Hematopoietic multipotent progenitor cell treated with erythropoietin and hydrocortisone succinate and interleukin-3 and kit ligand, for 4 days (in vitro differentiated cells): ENCODE results near the gene SDCBP2.
"Not testable (repeated sequence)": the region's sequence is repeated elsewhere in the genome, so short reads cannot be mapped to it uniquely, and the experiment has no call there.

Experiments used
- DNase-seq: peaks from one replicate; pipeline ENCODE4 v3.0.0-alpha.2; 2015

SDCBP2 gene

GRCh38 chr20:1357921-1358671, 29.2 kb upstream of the SDCBP2 start:
- DNase-seq: peak; percentile 59

DNA sequence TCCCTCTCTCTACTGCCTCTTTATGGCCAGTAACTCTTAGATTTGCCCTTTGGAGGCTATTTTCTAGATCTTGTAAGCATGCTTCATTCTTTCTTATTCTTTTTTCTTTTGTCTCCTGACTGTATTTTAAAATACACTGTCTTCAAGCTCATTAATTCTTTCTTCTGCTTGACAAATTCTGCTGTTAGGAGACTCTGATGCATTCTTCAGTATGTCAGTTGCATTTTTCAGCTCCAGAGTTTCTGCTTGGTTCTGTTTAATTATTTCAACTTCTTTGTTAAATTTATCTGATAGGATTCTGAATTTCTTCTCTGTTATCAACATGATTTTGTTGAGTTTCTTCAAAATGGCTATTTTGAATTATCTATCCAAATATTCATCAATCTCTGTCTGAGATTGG, 25.0 kb upstream of the SDCBP2 start:
- no peak for DNase-seq

- DNase-seq: peak; percentile 54
Measured at GRCh38 chr20:1346315-1346969, 17.5 kb upstream of the SDCBP2 start.

GRCh38 chr20:1345756-1346093, 16.8 kb upstream of the SDCBP2 start:
- no peak for DNase-seq

DNA sequence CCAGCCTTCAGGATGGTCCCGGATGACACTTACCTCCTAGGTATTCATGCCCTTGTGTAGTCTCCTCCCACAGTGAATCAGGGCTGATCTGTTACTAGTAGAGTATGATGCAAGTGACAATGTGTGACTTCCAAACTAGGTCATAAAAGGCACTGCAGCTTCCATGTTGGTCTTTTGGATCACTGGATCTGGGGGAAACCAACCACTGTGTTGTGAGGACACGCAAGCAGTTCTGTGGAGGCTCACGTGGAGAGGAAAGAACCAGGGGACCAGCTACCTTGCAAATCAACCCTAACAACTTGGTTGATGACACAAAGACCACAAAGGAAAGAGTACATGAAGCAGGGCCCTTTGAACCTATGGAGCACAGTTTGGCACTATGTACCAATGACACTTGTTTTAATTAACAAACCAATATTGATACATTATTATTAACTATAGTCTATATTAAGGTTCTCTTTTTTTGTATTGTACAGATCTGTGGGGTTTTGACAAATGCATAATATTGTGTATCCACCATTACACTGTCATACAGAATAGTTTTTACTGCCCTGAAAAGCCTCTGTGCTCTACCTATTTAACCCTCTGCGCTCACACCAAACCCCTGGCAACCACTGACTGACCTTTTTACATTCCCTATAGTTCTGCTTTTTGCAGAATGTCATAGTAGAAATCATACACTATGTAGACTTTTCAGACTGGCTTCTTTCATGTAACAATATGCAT, 16.3 kb upstream of the SDCBP2 start:
- no peak for DNase-seq

DNA sequence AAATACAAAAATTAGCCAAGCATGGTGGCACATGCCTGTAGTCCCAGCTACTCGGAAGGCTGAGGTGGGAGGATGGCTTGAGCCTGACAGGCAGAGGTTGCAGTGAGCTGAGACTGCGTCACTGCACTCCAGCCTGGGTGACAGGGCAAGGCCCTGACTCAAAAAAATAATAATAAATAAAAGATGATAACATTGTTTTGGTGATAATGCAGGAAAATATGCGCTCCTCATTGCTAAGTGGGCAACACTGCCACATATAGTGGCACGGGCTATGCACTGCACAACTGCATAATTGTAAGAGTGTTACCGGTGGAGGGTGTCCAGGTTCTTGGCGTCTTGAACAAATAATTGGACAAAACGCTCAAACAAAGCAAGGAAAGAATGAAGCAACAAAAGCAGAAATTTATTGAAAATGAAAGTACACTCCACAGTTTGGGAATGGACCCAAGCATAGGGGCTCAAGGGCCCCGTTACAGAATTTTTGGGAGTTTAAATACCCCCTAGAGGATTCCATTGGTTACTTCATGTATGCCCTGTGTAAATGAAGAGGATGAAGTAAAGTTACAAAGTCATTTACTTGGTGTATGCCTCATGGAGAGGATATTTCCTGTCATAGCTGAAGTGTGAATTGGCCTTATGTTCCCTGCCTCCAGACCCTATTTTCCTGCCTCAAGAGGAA, 14.6 kb upstream of the SDCBP2 start:
- not testable (repeated sequence) for DNase-seq

GRCh38 chr20:1341561-1342265, 12.8 kb upstream of the SDCBP2 start:
- no peak for DNase-seq

GRCh38 chr20:1338801-1339200, 9.9 kb upstream of the SDCBP2 start:
- DNase-seq: no peak

- DNase-seq: no peak
Measured at GRCh38 chr20:1338096-1338495, 9.2 kb upstream of the SDCBP2 start.

GRCh38 chr20:1337441-1337840, 8.5 kb upstream of the SDCBP2 start:
- DNase-seq: no peak

DNA sequence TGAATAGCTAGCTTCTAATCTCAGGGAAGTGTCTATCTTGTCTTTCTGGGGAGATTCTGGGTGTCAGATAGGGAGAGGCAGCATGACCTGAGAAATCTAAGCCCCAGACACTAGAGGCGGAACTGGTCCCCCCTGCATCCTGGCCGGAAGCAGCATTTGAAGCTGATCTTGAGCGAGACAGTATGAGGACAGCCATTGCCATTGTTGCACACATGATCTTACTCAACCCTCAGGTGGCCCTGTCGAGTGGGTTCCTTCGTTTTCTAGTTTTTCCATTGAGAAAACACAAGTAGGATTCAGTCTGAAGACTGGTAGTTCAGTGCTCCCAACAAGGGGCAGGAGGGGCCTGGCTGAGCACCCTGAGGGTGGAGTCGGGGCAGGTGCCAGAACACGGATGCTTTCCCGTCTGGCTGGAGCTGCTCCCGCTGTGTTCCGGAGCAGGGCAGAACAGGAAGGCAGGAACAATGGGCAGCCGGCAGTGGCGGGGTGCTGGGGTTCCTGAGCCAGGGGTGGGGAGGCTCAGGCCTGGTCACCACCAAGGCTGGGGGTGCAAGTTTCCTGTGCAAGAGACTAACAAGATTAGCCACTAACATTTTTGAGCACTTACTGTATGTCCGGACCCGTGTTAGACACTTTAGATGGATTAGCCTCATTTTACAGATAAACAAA, 7.9 kb upstream of the SDCBP2 start:
- peak; percentile 35 for DNase-seq

DNA sequence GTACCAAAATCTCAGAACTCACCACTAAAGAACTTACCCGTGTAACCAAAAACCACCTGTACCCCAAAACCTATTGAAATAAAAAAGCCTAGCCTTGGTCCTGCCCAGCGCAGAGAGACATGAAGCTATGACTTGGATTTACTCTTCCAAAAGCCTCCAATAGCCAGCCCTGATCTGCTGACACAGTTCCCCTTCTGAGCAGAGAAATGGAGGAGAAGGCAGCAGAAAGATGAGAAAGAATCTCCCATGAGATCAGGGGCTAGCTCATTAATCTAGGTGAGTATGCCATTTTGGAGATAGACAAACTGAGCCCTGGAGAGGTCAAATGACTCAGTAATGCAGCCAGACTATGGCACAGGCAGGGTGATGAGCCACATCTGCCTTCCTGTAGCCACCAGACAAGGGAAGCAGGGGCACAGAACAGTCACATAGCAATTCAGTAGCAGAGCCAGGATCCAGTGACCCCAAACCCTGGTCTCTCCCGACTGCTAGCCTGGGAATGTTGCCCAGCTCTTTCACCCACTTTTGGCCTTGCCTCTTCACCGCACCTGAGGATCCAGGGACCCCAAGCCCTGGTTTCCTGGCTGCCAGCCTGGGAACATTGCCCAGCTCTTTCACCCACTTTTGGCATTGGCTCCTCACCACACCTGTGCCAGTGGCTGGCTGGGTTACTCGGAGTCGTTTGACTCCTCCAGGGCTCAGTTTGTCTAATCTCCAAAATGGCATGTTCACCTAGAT, 7.2 kb upstream of the SDCBP2 start:
- no peak for DNase-seq

DNA sequence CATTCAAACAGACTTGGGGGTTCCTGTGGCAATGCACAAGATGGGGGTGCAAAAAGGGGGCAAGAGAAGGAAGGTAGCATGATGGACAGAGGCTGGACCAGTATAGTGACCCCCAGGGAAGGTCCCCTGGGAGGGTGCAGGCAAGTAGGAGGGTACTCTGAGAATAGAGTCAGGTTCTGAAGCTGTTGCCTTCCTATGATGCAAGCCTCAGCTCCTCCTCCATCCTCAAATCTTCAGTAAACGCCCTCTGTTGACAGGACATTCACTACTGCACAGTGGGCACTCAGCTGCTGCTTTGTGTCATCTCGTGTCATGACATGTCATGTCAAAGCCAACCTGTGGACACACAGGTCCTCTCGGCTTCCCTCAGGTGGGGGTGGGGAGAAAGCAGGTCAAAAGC, 5.8 kb upstream of the SDCBP2 start:
- DNase-seq: peak; percentile 34

DNA sequence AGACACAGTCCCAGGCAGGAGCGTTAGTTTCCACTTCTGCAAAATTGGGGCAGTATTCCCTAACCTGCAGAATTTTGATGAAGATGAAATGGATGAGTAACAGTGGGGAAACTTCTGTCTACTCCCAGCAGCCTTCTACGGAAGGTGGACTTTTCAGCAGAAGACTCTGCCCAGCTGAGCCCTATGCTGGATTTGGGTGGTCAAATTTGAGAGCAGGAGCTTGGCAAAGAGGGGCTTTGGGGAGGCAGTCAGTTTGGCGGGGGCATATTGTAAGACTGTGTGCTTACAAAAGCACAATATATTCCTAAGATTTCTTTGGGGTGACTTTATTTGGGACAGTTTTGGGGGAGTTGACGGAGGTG, 5.4 kb upstream of the SDCBP2 start:
- no peak for DNase-seq

DNA sequence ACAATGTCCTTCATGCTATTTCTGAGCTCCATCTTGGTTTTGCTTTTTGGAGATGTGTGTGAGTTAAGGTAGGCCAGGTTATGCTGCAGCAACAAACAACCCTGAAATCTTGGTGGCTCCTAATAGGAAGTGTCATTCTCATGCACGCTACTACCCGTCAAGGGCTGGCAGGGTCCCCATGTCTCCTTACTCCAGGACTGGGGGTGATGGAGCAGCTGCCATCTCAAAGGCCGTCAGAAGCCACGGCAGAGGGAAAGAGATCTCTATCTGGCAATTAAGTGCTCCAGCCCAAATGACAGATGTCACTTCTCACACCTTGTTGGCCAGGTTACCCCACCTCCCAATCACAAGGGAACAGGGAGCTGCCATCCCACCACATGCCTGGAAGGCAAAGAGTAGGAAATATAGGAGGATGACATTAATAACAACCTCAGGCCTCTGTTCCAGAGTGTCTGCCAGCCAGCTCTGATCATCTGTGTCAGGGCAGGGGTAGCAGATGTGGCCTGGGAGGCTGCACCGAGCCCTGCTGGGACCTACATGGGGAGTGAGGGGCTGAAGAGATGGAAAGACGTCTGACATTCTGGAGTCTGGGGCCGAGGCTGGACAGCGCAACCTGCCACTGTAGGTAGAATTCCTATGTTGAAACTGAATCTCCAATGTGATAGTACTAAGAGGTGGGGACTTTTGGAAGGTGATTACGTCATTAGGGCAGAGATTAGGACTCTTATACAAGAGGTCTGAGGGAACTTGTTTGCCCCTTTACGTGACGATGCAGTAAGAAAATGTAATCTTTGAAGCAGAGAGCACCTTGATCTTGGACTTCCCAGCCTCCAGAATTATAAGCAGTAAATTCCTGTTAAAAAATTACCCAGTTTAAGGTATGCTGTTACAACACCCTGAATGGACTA, 4.8 kb upstream of the SDCBP2 start:
- no peak for DNase-seq

DNA sequence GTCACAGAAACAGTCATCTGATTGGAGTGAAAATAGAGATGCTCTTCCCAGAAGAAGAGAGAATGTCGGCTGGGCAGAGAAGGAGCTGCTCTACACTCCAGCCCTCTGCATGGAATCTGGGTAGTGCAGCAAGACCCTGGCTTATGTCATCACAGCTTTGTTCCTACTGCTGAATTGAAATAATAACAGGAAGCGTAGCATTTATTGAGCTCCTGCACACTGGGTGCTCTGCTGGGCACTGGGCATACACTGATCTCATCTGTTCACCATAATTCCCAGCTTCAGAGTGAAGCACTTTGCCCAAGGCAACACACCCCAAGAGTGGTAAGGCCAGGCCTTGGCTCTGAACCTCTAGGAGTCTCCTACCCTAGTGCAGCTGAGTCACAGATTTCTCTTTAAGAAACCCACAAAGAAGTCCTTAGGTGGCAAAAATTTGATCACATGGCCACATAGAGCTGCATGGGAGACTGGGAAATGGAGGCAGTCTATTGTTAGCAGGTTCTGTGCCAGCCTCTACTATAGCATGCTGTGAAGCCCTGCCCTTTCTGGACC, 3.9 kb upstream of the SDCBP2 start:
- no peak for DNase-seq

- DNase-seq: no peak
Measured at GRCh38 chr20:1331801-1332453, 3.0 kb upstream of the SDCBP2 start.

DNA sequence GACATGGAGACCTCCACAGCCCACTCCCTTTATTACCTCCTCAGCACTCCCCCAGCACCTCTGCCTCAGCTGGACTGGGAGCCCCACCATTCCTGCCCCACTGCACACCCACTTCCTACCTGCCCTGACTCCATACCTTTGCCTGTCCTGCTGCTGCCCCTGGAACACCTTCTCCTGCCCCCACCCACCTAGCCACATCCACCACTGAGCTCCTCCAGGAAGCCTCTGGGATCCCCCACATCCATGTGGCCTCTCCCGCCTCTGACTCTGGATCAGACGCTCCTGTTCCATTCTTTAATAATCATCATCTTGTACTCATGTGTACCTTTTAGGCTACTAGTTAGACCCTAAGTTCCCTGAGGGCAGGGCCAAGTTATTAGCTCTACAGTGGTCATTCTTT, 2.2 kb upstream of the SDCBP2 start:
- DNase-seq: no peak

- DNase-seq: no peak
Measured at GRCh38 chr20:1330075-1330830, 1.3 kb upstream of the SDCBP2 start.
